ENCODE measurements around the gene ADGRB3. TPM values are rescaled to one million over a fixed set of nuclear protein-coding genes. Genes with fewer than 3 reads are reported as not detected.

The ADGRB3 gene
- 2.7 TPM for total RNA-seq

DNA sequence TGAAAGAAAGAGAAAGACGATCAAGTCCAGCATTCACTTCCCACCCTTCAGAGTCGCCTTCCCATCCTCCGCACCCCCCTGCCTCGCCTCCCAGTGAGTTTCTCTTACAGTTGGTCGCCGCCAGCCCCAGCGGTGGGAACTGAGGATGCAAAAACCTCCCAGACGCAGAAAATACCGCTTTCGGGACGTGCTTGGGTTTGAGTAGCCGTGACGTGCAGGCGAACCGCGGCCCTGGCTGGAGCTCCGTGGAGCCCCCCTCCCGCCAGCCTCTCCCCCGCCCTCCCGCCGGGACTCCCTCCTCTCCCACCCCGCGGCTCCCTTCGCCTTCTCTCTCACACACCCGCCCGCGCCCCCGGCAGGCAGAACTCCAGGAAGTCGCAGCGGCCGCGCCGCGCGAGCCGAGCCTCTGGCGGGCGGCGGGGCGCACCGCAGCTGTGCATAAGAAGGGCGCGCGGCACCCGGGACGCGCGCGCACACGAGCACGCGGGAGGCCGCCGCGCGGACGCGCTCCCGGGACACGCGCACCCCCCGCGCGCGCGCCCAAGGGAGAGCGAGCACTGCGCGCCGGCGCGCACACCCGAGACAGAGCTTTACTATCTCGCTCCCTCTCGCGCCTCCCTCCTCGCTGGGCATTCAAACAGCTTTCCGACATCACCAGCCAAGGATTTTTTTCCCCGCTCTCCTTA, at the start of gene ADGRB3:
Gene ADGRB3, plus strand, starts transcription at position 557 of the 686 bp plus-strand sequence. CDS start 3,394 bp downstream, outside the sequence.
- H3K27me3 ChIP-seq = no peaks in the 10 kb centered on the region
- TF ChIP-seq POLR2AphosphoS5 (IDR thresholded peaks at IDR 0.05; ENCODE audit: insufficient read depth in 1 of 2, low read depth in 1 of 2) (peak in 1 of 2 donors; percentile 11), POLR2A (IDR thresholded peaks at IDR 0.05) (peak in 1 of 2 donors; percentile 24)
- TF ChIP-seq, protein P1, sequence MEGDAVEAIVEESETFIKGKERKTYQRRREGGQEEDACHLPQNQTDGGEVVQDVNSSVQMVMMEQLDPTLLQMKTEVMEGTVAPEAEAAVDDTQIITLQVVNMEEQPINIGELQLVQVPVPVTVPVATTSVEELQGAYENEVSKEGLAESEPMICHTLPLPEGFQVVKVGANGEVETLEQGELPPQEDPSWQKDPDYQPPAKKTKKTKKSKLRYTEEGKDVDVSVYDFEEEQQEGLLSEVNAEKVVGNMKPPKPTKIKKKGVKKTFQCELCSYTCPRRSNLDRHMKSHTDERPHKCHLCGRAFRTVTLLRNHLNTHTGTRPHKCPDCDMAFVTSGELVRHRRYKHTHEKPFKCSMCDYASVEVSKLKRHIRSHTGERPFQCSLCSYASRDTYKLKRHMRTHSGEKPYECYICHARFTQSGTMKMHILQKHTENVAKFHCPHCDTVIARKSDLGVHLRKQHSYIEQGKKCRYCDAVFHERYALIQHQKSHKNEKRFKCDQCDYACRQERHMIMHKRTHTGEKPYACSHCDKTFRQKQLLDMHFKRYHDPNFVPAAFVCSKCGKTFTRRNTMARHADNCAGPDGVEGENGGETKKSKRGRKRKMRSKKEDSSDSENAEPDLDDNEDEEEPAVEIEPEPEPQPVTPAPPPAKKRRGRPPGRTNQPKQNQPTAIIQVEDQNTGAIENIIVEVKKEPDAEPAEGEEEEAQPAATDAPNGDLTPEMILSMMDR (IDR thresholded peaks at IDR 0.05) = no peak
- H3K9me3 ChIP-seq = no peaks in the 10 kb centered on the region
- no peaks in the 10 kb centered on the region for H3K36me3 ChIP-seq
- peak within 1 kb of the TSS; percentile 78 for H3K27ac ChIP-seq
- H3K4me1 ChIP-seq = peaks cover 17% of the 10 kb centered on the region
- DNase-seq (ENCODE audit: extremely low spot score in 2 of 2) = peak in 1 of 2 donors; percentile 91
- H3K4me3 ChIP-seq = peak within 1 kb of the TSS; percentile 55 to 68
- intact Hi-C loops (cut with DNase I) = no loop called here

DNA sequence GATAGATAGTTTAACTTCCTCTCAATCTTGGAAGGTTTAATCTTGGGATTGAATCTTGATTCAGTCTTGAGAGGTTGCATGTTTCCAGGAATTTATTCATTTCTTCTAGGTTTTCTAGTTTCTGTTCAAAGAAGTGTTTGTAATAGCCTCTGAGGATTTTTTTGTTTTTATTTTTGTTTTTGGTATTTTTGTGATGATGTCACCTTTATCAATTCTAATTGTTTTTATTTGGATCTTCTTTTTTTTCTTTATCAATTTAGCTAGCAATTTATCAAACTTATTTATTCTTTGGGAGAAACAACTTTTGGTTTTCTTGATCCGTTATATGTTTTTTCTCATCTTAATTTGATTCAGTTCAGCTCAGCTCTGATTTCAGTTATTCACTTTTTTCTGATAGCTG, 41.5 kb upstream of the ADGRB3 start:
- Histone ChIP-seq H3K27ac (no peak overlapping the region), H3K27me3 (no peaks in the 10 kb centered on the region), H3K9me3 (no peaks in the 10 kb centered on the region), H3K36me3 (no peaks in the 10 kb centered on the region), H3K4me1 (no peaks in the 10 kb centered on the region), H3K4me3 (no peak overlapping the region)
- TF ChIP-seq, protein P1 (IDR thresholded peaks at IDR 0.05) = no peak
- TF ChIP-seq POLR2AphosphoS5 (IDR thresholded peaks at IDR 0.05; ENCODE audit: insufficient read depth in 1 of 2, low read depth in 1 of 2) = no peak
- TF ChIP-seq POLR2A (IDR thresholded peaks at IDR 0.05) = no peak
- no peak for DNase-seq (ENCODE audit: extremely low spot score in 2 of 2)
- intact Hi-C loops (cut with DNase I) = no loop called here

DNA sequence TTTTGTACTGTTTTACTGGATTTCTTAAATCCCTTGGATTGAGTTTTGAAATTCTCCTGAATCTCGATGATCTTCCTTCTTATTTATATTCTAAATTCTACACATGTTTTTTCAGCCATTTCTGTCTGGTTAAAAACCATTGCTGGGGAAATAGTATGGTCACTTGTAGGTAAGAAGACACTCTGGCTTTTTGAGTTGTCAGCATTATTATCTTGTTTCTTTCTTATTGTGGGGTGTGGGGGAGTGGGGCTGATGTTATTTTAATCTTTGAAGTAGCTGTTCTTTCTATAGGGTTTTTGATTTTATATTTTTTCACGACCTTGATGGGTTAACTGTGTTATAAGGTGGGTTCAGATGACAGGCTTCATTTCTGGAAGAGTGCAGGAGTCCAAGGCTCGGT, 37.4 kb upstream of the ADGRB3 start:
- H3K27me3 ChIP-seq = no peaks in the 10 kb centered on the region
- TF ChIP-seq, protein P1 (IDR thresholded peaks at IDR 0.05) = no peak
- TF ChIP-seq POLR2AphosphoS5 (IDR thresholded peaks at IDR 0.05; ENCODE audit: insufficient read depth in 1 of 2, low read depth in 1 of 2) (no peak), POLR2A (IDR thresholded peaks at IDR 0.05) (no peak)
- H3K9me3 ChIP-seq = no peaks in the 10 kb centered on the region
- intact Hi-C loops (cut with DNase I) = no loop called here
- DNase-seq (ENCODE audit: extremely low spot score in 2 of 2) = no peak
- no peak overlapping the region for H3K4me3 ChIP-seq
- H3K27ac ChIP-seq = no peak overlapping the region
- no peaks in the 10 kb centered on the region for H3K4me1 ChIP-seq
- no peaks in the 10 kb centered on the region for H3K36me3 ChIP-seq

DNA sequence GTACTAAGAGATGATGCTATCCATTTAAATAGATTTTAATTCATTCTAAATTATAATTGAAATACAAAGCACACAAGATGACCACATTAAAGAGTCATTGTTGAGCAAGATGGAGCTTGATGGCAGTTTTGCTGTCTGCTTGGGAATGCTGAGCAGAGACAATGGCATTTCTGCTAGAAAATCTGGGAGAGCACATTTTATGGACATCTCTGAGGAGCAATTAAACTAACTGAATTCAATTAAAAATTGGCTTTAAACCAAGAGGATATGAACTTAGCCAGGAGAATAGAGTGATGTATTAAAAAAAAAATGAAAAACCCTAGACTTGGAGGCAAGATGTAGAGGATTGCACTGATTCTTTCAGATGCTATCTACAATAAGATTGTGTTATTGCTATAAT, 19.1 kb upstream of the ADGRB3 start:
- H3K36me3 ChIP-seq = no peaks in the 10 kb centered on the region
- DNase-seq (ENCODE audit: extremely low spot score in 2 of 2) = no peak
- H3K27me3 ChIP-seq = no peaks in the 10 kb centered on the region
- no peaks in the 10 kb centered on the region for H3K9me3 ChIP-seq
- no peak overlapping the region for H3K4me3 ChIP-seq
- TF ChIP-seq POLR2A (IDR thresholded peaks at IDR 0.05) (no peak), POLR2AphosphoS5 (IDR thresholded peaks at IDR 0.05; ENCODE audit: insufficient read depth in 1 of 2, low read depth in 1 of 2) (no peak)
- TF ChIP-seq, protein P1 (IDR thresholded peaks at IDR 0.05) = no peak
- H3K27ac ChIP-seq = no peak overlapping the region
- intact Hi-C loops (cut with DNase I) = no loop called here
- no peaks in the 10 kb centered on the region for H3K4me1 ChIP-seq

DNA sequence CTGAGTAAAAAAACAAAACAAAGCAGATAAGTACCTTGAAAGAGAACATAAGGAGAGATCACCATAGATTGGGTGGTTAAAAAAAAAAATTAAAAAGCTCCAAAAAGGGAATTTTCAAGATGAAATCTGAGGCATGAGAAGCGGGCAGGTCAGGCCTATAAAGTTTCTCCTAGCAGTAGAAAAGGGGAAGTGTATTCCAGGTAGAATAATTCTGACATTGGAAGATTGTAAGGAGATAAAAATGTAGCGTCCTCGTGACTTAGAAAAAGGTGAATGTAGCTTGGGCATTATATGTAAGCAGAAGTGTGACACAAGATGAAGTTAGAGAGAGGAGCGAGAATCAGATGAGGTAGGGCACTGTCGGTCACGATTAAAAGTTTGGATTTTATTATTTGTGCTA, 9.1 kb upstream of the ADGRB3 start:
- no peak for TF ChIP-seq POLR2AphosphoS5 (IDR thresholded peaks at IDR 0.05; ENCODE audit: insufficient read depth in 1 of 2, low read depth in 1 of 2)
- no peak for TF ChIP-seq POLR2A (IDR thresholded peaks at IDR 0.05)
- TF ChIP-seq, protein P1 (IDR thresholded peaks at IDR 0.05) = no peak
- Histone ChIP-seq H3K4me1 (no peaks in the 10 kb centered on the region), H3K4me3 (no peak overlapping the region), H3K27me3 (no peaks in the 10 kb centered on the region), H3K36me3 (no peaks in the 10 kb centered on the region), H3K27ac (no peak overlapping the region), H3K9me3 (no peaks in the 10 kb centered on the region)
- DNase-seq (ENCODE audit: extremely low spot score in 2 of 2) = no peak
- intact Hi-C loops (cut with DNase I) = no loop called here
